GM18511 (cell line): ENCODE measurements around the gene NHS.
"Not testable (repeated sequence)": the region's sequence is repeated elsewhere in the genome, so short reads cannot be mapped to it uniquely, and the experiment has no call there.

ENCODE experiments used
- ATAC-seq: cut with Tn5 transposase; IDR thresholded peaks from one replicate; pipeline ENCODE4 v1.9.1; 2021; ENCODE audit warnings: mild to moderate bottlenecking, moderate library complexity; ENCODE audit not compliant: unreplicated experiment

NHS gene

GRCh38 chrX:17542123-17542522 is 167.1 kb downstream of the NHS start:
- no peak for ATAC-seq

- no peak for ATAC-seq
Observed at GRCh38 chrX:17544821-17545220, 169.8 kb downstream of the NHS start.

- no peak for ATAC-seq
Observed at GRCh38 chrX:17546356-17546755, 171.4 kb downstream of the NHS start.

GRCh38 chrX:17547658-17548057 is 172.7 kb downstream of the NHS start:
- ATAC-seq = peak; percentile 80

GRCh38 chrX:17549107-17549651 is 174.2 kb downstream of the NHS start:
- no peak for ATAC-seq

GRCh38 chrX:17550011-17550410 is 175.0 kb downstream of the NHS start:
- no peak for ATAC-seq

- ATAC-seq = no peak
Observed at GRCh38 chrX:17552044-17552650, 177.1 kb downstream of the NHS start.

GRCh38 chrX:17553469-17553868 is 178.5 kb downstream of the NHS start:
- no peak for ATAC-seq

- ATAC-seq = no peak
Observed at GRCh38 chrX:17553961-17554482, 179.0 kb downstream of the NHS start.

GRCh38 chrX:17554914-17555313 is 179.9 kb downstream of the NHS start:
- no peak for ATAC-seq

GRCh38 chrX:17555846-17556245 is 180.8 kb downstream of the NHS start:
- no peak for ATAC-seq

- ATAC-seq = no peak
Observed at GRCh38 chrX:17559728-17560379, 184.9 kb downstream of the NHS start.

- ATAC-seq = no peak
Observed at GRCh38 chrX:17560385-17560784, 185.4 kb downstream of the NHS start.

GRCh38 chrX:17563076-17563475 is 188.1 kb downstream of the NHS start:
- no peak for ATAC-seq

- no peak for ATAC-seq
Observed at GRCh38 chrX:17563515-17563914, 188.5 kb downstream of the NHS start.

GRCh38 chrX:17564689-17565409 is 189.8 kb downstream of the NHS start:
- ATAC-seq = no peak

- ATAC-seq = no peak
Observed at GRCh38 chrX:17566740-17567139, 191.7 kb downstream of the NHS start.

GRCh38 chrX:17567187-17567586 is 192.2 kb downstream of the NHS start:
- no peak for ATAC-seq

GRCh38 chrX:17567821-17568220 is 192.8 kb downstream of the NHS start:
- ATAC-seq = no peak

GRCh38 chrX:17568804-17569203 is 193.8 kb downstream of the NHS start:
- not testable (repeated sequence) for ATAC-seq

GRCh38 chrX:17579026-17579425 is 204.0 kb downstream of the NHS start:
- no peak for ATAC-seq
